ENCODE measurements around the gene SULT2B1.

DNA sequence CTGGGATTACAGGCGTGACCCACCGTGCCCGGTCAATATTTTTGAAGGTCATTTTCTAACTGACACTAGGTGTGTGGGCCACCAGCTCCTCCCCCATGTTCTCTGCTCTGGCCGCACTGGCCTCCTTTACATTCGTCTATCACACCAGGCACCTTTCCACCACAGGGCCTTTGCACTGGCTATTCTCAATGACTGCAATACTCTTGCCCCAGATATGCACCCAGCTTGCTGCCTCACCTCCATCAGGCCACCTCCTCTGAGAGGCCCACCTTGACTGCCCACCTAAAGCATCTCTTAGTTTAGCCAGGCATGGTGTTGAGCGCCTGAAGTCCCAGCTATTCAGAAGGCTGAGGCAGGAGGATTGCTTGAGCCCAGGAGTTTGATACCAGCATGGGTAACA, 10.2 kb upstream of the SULT2B1 start:
- TF ChIP-seq YY1 (IDR thresholded peaks at IDR 0.05; ENCODE audit: insufficient read depth, insufficient read length) (no peak), SUZ12 (IDR thresholded peaks at IDR 0.05; ENCODE audit: extremely low read depth, insufficient read depth, insufficient read length) (no peak)
